GM21737 (cell line): ENCODE data around the gene SMARCA2.

ENCODE experiments used
- ATAC-seq: cut with Tn5 transposase; IDR thresholded peaks from one replicate; pipeline ENCODE4 v1.9.1; 2021; ENCODE audit warnings: mild to moderate bottlenecking, moderate library complexity; ENCODE audit not compliant: unreplicated experiment

SMARCA2 gene

DNA sequence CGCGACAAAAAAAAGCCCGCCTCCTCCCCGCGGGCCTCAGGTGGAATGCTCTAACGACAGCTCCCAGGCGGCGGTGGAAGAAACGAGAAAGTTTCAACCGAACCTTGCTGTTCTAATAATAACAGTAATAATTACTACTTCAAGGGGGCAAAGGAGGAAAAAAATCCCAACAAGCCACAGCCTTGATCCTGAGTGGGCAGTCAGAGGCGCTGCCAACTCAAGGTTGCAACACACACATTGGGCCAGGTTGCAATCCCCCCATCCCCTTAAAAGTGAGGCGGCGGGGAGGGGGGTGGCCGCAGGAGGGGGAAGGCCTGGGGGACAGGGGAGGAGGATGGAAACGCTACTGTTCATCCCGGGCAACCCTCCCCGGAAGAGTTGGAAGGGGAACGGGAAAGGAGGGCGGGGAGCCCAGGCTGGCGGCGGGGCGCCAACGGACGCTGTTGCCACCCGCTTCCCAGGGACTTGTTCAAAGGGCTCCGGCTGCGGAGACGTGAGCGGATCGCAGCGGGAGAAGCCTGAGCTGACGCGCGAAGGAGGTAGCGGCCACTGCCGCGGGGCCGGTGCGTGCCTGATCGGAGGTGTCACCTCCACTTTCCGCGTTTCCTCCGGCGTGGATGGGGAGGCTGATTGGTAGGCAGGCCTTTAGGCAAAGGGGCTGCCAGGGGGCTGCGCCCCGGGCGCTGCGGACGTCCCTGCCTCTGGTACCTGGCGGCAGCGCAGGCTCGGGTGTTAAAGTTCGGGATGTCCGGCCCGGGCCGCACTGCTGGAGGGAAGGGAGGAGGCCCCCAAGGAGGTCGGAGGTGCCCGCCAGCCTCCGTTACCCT lies 647 bp downstream of the SMARCA2 start:
- ATAC-seq: peak; percentile 0

- peak; percentile 12 for ATAC-seq
Measured at GRCh38 chr9:2016408-2017330, 1.5 kb downstream of the SMARCA2 start.

DNA sequence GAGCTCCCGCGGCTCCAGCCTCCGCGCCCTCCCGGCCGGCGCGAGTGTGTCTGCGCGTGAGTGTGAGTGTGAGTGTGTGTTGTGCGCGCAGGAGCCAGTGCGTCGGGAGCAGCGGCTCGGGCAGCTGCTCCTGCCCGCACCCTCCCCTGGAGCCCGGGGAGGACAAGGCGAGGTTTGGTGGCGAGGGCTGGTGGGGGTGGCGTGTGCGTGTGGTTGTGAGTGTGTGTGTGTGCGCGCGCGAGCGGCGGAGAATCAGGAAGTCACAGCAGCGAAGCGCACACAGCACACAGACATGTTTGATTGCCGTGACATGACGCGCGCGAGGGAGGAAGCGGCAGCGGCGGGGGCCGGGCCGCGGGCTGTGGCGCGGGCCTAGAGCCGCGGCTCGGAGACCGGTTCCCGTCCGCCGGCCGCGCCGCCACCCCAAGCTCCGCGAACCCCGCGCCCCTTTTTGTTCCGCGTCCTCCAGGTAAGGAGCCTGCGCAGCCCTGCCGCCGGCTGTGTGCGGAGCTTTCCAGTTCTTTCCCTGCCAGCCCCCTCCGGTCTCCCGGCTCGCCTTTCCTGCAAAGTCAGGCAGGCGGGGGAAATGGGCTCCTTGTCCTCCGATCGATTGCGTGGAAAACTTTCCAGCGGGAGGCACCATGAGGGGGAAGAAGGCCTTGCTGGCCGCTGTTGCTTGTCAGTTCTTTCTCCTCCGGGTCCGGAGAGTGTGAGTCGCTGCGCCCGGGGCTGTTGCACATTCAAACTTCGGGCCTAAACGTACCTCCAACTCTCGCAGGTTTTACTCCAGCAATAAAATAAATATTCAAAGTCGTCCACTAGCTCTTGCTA lies 2.4 kb downstream of the SMARCA2 start:
- ATAC-seq: peak; percentile 28

DNA sequence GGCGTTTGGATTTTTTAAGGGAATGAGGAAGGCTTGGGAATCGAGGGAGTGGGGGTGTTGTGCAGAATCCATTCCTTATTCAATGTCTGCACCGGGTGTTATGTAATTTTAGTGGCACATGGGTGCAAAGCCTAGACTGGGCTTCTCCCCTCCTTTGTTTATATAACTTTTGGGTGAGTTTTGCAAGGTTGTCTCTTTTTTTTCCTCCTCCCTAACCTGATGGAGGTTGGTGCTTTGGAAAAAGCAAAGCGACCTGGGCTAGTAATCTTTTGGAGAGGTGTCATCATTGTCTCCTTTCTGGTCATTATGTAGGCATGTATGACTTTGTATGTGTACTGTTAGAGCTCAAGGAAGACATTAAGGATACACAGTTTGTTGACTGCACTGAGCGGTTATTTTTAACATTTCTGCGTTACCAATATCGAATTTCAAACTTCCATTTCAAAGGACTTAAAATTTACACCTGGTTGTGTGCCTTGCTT lies 3.1 kb downstream of the SMARCA2 start:
- ATAC-seq: no peak

- ATAC-seq: no peak
Measured at GRCh38 chr9:2018764-2019558, 3.8 kb downstream of the SMARCA2 start.

- no peak for ATAC-seq
Measured at GRCh38 chr9:2019723-2020122, 4.6 kb downstream of the SMARCA2 start.

DNA sequence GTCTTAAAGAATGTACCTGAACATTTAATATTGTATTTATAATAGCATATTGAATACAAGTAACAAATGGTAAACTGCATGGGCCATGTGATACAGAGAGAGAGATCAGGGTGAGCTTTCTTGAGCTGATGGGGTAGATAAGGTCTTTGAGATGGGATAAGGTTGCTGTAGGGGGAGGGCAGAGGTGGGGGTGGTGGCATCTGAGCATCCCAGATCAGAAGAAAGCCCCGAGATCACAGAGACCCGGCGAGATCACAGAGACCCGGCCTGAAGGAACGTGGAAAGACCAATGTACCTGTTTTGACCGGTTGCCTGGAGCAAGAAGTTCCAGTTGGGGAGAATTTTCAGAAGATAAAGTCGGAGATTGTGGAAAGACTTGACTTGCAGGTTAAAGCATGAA lies 6.6 kb downstream of the SMARCA2 start:
- ATAC-seq: no peak

GRCh38 chr9:2022560-2022959 lies 7.4 kb downstream of the SMARCA2 start:
- ATAC-seq: no peak

- ATAC-seq: no peak
Measured at GRCh38 chr9:2023042-2023441, 7.9 kb downstream of the SMARCA2 start.

- peak; percentile 58 for ATAC-seq
Measured at GRCh38 chr9:2023532-2023931, 8.4 kb downstream of the SMARCA2 start.

DNA sequence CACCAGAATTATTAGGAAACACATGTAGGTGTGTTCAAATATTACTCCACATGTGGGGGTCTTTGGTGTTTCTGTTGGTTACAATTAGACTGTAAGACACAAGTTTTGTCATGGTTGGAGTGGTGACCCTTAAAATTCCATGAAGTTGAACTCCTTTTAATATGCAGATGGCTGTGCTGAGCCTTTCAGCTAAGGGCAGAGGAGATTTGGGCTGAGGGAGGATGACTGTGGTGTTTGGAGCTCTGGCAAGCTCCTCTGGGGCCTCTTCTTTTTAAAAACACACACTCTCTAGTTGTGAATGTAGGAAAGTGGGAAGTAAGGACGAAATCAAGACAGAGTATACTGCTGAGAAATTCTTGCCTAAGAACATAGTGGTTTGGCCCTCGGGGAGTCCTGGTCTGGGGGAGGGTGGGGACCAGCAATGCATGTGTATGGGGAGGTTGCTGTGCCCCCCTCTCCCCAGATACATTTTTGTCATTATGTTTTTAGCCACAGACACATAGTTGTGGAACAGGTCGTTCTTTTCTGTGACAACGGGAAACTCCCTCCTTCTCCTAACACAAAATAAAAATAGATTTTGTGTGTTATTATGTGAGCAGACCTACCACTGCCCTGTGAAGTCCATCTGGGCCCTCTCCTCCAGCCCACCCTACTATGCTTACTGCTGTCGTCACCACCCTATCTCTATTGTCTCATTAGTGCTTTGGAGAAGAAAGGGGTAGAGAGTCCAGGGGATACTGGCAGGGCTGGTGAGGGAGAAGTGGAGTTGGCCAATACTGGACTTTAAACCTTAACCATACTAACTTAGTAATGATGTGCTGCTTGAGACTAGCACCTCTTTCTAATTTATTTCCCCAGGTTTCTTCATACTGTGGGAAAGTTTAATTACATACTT lies 10.0 kb downstream of the SMARCA2 start:
- no peak for ATAC-seq

- ATAC-seq: no peak
Measured at GRCh38 chr9:2026220-2026997, 11.3 kb downstream of the SMARCA2 start.

DNA sequence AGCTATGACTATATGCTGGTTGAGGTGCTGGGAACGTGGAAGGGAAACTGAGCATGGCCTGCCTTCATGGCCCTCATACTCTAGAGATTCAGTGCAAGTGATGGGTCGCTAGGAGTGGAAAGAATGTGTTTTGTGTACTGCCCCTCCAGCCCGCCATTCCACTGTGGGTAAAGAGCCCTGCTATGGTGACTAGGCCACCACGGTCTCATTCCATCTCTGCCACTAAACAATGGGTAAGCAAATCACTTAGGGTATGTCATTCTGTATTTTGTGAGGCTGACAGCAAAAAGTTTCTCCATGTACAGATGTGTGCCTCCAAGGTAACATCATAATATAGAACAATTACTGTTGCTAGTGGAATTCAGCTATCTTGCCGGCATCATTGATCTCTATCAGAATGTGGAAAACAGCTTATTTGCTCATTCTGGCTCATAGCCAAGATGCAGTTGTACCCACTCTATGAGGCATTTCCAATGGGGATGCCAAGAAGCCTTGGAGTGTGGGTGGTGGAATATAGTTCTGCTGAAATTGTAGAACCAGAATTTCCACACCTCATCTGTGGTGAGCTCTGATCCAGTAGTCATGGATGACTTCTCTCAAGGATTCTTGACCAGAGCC lies 12.5 kb downstream of the SMARCA2 start:
- no peak for ATAC-seq

DNA sequence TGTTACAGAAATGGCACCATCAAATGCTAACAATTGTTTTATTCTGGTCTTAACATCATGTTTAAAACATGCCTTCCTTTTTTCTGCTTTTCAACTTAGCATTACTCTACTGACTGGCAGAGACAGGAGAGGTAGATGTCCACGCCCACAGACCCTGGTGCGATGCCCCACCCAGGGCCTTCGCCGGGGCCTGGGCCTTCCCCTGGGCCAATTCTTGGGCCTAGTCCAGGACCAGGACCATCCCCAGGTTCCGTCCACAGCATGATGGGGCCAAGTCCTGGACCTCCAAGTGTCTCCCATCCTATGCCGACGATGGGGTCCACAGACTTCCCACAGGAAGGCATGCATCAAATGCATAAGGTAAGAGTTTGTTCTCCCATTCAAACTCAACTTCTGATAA lies 13.7 kb downstream of the SMARCA2 start:
- no peak for ATAC-seq

DNA sequence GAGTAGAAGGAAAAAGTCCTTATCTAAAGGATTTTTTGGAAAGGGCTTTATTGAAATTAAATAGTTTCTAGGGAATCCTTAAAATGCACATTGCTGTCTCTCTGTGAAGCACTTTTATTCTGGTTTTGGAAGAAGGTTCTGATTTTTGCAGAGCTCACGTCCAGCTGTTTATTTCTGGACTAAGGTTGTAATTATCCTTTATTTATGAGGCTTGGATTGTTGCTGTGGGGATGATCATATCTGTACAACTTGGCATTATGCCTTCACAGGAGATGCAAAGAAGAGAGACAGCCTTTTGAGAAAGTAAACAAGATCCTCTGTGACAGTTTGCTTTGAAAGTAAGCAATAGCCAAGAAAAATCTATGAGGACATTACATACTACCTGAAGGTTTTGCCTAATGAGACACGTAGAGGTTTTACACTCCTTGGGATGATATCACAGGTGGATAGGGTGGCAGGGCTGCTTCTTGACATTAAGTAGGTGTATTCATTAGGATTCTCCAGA lies 14.6 kb downstream of the SMARCA2 start:
- no peak for ATAC-seq

DNA sequence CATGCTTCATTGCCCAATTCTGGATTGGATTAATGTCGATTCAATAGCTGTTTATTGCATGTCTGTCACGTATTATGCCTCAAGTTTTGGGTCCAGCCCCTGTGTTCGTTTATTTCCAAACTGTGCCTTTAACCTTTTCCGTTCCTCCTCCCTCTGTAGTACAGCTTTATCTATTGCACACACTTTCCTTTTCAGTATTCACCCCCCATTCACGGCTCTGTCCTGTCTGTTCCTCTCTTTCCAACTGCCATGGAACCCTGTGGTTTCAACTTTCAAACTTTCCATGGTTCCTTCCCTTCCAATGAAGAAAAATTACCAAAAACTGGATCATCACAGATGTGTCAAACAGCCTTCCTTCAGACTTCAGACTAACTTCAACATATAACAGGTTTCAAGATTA lies 17.1 kb downstream of the SMARCA2 start:
- no peak for ATAC-seq

- no peak for ATAC-seq
Measured at GRCh38 chr9:2036844-2037243, 21.7 kb downstream of the SMARCA2 start.
